Fibroblast of skin of back (primary cell): Measurements from ENCODE around the gene TTF1.
A peak's percentile ranks its signal among the peaks of the same experiment; 100 is the strongest.
"Not testable (repeated sequence)": the region's sequence is repeated elsewhere in the genome, so short reads cannot be mapped to it uniquely, and the experiment has no call there.

Experiments used
- DNase-seq: peaks from one replicate; pipeline ENCODE4 v3.0.0-alpha.2; 2013

TTF1 gene

GRCh38 chr9:132413926-132414325 is 7.3 kb upstream of the TTF1 start:
- DNase-seq, result no peak

DNA sequence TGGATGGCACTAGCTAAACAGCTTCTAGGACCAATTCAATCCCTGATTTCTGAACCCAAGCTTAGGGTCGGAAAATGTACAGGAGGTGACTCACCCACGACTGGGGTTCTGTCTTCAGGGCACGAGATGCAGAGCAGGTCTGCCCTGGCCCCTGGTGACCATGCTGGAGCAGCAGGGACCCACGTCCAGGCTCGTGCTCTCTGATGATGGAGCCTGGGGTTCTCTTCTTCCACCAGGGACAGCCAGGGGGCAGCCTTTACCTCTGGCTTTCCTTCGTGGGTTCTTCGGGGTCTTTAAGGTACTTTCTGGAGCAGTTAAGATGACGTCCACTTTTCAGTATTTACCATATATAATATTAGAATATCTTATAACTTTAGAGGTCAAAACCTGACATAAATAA is 5.4 kb upstream of the TTF1 start:
- DNase-seq, result peak; percentile 21

GRCh38 chr9:132411091-132411508 is 4.5 kb upstream of the TTF1 start:
- DNase-seq, result peak; percentile 17

DNA sequence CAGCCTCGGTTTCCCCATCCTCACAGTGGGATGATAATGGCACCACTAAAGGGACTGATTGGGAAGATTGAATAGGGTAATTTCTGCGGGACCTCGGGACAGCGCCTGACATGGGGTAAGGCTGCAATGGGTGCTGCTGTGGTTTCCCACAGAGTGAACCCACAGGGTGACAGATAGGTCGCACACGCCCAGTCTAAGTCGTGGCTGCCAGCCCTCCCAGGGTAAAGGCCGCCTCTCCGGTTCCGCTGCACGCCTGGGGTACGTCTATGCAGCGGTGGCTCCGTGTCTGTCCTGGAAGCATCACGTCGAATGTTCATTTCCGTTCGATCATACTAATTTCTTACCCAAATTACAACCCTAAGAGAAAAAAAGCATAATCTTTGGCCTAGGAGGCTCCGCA is 4.0 kb upstream of the TTF1 start:
- no peak for DNase-seq

- peak; percentile 56 for DNase-seq
Observed at GRCh38 chr9:132409828-132410528, 3.3 kb upstream of the TTF1 start, which contains the start of gene CFAP77. Gene CFAP77 (plus strand): TSS chr9:132410211. CDS start chr9:132410272, 61 bp downstream.

DNA sequence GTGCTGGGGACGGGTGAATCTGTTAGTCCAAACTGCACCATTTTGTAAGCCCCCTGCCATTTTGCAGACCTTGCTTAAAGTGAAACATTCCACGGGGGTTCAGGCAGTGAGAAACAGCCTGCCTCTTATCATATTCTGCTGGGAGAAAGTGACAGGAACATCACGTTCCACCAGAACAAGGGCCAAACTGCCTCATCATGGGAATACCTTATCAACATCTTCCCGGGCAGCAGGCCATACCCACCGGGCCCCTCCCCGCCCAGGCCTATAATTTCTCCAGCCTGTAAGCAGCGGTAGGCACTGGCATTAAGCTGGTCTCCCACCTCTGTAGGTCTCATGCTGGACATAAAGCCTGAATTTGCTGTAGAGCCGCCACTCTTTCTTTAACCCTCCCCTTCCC is 1.9 kb upstream of the TTF1 start:
- DNase-seq, result no peak

GRCh38 chr9:132407196-132407595 is 556 bp upstream of the TTF1 start:
- DNase-seq, result no peak

GRCh38 chr9:132404228-132404881 is 2.3 kb downstream of the TTF1 start:
- no peak for DNase-seq

DNA sequence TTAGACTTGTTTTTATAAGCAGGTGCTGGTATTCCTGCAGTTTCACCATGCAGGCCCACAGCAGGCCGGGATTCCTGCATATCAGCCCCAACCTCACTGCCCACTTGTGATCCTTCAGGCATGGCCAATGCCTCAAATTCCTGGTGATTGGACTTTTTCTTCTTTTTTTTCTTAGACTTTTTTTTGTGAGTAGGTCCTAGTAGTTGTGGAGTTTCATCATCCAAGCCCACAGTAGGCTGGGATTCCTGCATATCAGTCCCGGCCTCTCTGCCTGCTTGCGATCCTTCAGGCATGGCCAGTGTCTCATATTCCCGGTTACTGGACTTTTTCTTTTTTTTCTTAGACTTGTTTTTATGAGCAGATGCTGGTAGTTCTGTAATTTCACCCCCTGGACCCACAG is 4.8 kb downstream of the TTF1 start:
- no peak for DNase-seq

GRCh38 chr9:132395560-132395959 is 11.1 kb downstream of the TTF1 start:
- DNase-seq, result no peak

- no peak for DNase-seq
Observed at GRCh38 chr9:132391449-132391848, 15.2 kb downstream of the TTF1 start.

- no peak for DNase-seq
Observed at GRCh38 chr9:132390966-132391365, 15.7 kb downstream of the TTF1 start.

DNA sequence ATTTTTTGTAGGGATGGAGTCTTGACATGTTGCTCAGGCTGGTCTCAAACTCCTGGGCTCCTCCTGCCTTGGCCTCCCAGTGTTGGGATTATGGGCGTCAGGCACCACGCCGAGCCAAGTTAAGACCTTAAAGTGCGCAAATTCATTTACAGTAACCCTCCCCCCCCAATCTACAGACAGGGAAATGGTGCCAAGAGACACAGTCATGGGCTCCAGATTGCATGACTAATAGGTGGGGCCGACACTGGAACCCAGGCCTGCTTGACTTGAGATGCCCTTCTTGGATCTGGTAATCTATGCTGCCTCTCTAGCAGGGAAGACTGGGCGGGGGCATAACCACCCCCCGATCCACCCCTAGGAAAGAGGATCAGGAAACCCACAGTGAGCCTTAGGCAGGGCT is 19.5 kb downstream of the TTF1 start:
- DNase-seq, result no peak

GRCh38 chr9:132384376-132384775 is 22.3 kb downstream of the TTF1 start:
- no peak for DNase-seq

- no peak for DNase-seq
Observed at GRCh38 chr9:132383462-132383883, 23.2 kb downstream of the TTF1 start.

DNA sequence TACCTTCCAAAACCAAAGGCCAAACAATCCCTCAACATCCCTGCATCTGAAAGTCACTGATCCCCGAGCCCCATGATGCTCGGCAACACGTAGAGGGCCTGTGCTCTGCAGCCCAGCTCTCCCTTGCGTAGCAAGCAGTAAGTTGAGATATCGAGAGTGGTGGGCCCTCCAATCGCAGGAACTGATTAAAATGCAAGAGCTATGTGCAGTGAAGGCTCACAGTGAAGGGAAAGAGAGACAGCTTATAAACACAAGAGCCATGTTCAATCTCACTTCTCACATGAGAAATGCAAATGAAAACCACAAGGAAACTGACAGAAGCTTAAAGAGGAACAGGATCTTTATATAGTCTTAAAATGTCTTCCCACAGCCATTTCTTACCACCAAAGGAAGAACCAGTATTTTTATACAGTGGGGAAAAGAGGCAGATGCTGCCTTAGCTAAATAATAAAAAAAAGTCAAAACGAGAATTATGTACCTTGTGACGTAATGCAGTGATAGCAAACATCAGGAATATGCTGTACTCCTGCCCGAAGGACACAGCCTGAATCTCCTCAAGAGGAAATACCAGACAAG is 24.6 kb downstream of the TTF1 start:
- no peak for DNase-seq

GRCh38 chr9:132378416-132378815 is 28.2 kb downstream of the TTF1 start:
- DNase-seq, result not testable (repeated sequence)

DNA sequence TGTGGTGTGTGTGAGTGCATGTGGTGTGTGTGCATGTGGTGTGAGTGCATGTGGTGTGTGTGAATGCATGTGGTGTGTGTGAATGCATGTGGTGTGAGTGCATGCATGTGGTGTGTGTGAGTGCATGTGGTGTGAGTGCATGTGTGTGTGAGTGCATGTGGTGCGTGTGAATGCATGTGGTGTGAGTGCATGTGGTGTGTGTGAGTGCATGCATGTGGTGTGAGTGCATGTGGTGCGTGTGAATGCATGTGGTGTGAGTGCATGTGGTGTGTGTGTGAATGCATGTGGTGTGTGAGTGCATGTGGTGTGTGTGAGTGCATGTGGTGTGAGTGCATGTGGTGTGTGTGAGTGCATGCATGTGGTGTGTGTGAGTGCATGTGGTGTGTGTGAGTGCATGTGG is 28.9 kb downstream of the TTF1 start:
- not testable (repeated sequence) for DNase-seq

DNA sequence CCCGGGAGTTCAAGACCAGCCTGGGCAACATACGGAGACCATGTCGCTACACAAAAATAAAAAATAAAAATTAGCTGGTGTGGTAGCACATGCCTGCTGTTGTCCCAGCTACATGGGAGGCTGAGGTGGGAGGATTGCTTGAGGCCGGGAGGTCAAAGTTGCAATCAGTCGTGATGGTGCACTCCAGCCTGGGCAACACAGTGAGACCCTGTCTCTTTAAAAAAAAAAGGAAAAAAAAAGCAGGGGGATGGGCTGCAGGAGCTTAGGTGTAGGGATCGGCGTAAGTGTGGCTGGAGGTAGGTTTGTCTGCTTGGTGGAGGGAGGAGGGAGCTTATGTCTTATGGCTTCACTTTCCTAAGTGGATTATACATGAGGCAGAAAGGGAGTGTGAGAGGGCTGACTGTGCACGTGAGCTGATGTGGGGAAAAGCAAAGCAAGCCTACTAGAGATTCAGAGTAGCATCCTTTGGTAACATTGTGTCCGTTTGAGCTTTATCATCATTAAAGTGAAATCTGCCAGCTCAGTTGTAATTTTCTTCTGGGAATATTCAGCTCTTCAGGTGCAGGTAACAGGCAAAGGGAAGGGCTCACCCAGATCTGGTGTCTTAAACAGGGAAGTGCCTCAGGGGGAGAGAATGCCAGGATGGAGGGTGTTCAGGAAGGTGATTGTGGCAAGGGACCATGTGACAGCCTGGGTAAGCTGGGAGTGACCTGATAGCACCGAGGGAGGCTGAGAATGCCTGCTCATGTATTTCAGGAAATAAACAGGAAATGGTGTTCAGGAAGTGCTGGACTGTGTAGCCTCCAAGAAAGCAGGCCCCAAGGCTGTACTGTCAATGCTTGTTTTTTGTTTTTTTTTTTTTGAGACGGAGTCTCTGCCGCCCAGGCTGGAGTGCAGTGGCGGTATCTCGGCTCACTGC is 34.2 kb downstream of the TTF1 start:
- DNase-seq, result peak; percentile 5

DNA sequence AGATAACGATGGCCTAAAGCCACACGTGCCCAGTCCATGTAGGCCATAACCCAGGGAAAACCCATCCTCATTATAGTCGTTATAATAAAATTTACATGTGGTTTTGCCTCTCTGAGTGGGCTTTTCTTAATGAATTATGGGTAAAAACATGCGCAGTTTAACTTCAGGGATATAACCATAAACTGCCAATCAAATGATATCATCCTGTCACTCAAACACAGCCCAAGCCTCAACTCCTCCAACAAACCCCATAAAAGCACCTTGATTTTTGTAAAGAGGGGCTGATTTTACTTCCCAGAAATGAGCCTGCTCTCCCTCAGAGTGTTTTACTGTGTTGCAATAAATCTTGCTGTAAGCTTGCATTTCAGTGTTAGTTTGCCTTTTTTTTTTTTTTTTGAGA is 36.0 kb downstream of the TTF1 start:
- no peak for DNase-seq

DNA sequence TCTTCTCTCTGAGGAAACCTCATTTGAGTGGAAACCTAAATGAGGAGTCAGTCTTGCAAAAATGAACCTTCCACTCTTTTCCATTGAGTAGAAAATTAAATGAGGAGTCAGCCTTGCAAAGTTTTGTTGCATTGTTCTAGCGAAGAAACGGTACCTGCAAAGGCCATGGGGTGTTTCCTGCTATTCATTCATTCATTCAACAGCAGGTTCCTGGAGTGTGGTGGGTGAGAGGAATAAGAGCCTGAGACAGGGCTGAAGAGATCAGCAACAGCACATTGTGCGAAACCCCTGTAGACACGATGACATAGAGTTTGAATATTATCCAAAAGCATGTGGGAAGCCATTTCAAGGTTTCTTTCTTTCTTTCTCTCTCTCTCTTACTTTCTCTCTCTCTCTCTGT is 37.2 kb downstream of the TTF1 start:
- no peak for DNase-seq

DNA sequence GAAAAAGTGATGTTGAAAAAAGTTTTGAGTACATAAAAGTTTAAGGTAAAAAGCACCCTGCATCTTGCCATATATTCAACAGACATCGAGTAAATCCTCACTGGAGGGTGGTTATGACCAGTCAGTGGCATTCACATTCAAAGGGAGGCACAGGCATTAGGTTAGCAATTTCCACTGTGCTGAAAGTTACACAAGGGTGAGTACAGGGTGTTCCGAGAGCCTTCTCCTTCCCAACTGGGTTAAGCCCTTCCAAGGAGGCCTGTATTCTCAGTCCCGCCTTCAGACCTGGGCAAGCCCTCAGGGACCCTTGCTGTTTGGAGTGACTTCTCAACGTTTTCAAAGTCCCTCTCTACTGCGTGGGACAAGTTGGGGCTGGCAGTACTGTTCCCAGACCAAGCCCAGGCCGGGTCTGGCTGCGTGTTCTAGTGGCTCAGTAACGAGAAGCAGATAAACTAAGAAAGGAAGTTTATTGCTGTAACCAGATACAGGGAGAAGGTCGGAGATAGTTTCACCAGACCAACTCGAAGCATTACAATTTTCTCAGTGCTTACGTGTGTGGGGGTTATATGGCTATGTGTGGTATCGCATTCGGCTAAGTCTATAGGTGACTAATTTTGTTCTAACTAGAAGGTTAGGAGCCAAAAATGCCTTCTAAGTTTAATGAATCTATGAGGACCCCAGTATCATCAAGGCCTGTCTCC is 38.9 kb downstream of the TTF1 start:
- no peak for DNase-seq
